ENCODE results near the gene STXBP5L. TPM values are rescaled to one million over a fixed set of nuclear protein-coding genes. Genes with fewer than 3 reads are reported as not detected.

The STXBP5L gene
- total and polyA plus RNA-seq, 7 experiments from 2014 or later, result not detected

GRCh38 chr3:121399820-121400219 is 491.8 kb downstream of the STXBP5L start:
- H3K27ac ChIP-seq (ENCODE audit: low read depth, low read length), result no peak overlapping the region
- Mint-ChIP-seq H3K27me3 (peaks cover 3 to 29% (median 15%) of the 10 kb centered on the region in 5 donors), H3K9me3 (peaks cover 0 to 4% (median 0%) of the 10 kb centered on the region in 11 donors), H3K4me3 (no peak overlapping the region), H3K27ac (no peak overlapping the region), H3K36me3 (peaks cover 0 to 4% (median 0%) of the 10 kb centered on the region in 5 donors), H3K4me1 (no peaks in the 10 kb centered on the region)
- no peaks in the 10 kb centered on the region for H3K36me3 ChIP-seq (ENCODE audit: control insufficient read depth in 2 of 3, insufficient read depth in 3 of 3, low read length in 3 of 3)
- no peak for DNase-seq
- H3K9me3 ChIP-seq (ENCODE audit: control insufficient read depth in 2 of 3, low read length in 3 of 3), result no peaks in the 10 kb centered on the region
- intact Hi-C loops (cut with micrococcal nuclease), result no loop called here
- CTCF ChIA-PET, result no interaction called here
- H3K4me1 ChIP-seq (ENCODE audit: control insufficient read depth in 2 of 2, insufficient read depth in 2 of 2, low read length in 2 of 2), result no peaks in the 10 kb centered on the region
- no peak for ATAC-seq
- no peaks in the 10 kb centered on the region for H3K27me3 ChIP-seq (ENCODE audit: control insufficient read depth in 2 of 2, insufficient read depth in 2 of 2, low read length in 2 of 2)
- POLR2A ChIA-PET, result no interaction called here
- no peak overlapping the region for H3K4me3 ChIP-seq (ENCODE audit: low read length)

GRCh38 chr3:121405631-121406030 is 497.6 kb downstream of the STXBP5L start:
- Mint-ChIP-seq H3K27me3 (peaks cover 0 to 20% (median 7%) of the 10 kb centered on the region in 5 donors), H3K4me3 (no peak overlapping the region), H3K36me3 (no peaks in the 10 kb centered on the region), H3K27ac (no peak overlapping the region), H3K4me1 (no peaks in the 10 kb centered on the region), H3K9me3 (no peaks in the 10 kb centered on the region)
- Histone ChIP-seq H3K27me3 (ENCODE audit: control insufficient read depth in 2 of 2, insufficient read depth in 2 of 2, low read length in 2 of 2) (no peaks in the 10 kb centered on the region), H3K4me3 (ENCODE audit: low read length) (no peak overlapping the region), H3K4me1 (ENCODE audit: control insufficient read depth in 2 of 2, insufficient read depth in 2 of 2, low read length in 2 of 2) (no peaks in the 10 kb centered on the region), H3K36me3 (ENCODE audit: control insufficient read depth in 2 of 3, insufficient read depth in 3 of 3, low read length in 3 of 3) (no peaks in the 10 kb centered on the region), H3K9me3 (ENCODE audit: control insufficient read depth in 2 of 3, low read length in 3 of 3) (no peaks in the 10 kb centered on the region), H3K27ac (ENCODE audit: low read depth, low read length) (no peak overlapping the region)
- intact Hi-C loops (cut with micrococcal nuclease), result no loop called here
- DNase-seq (no peak), ATAC-seq (no peak)
- ChIA-PET POLR2A (no interaction called here), CTCF (no interaction called here)

GRCh38 chr3:121411523-121411922 is 503.5 kb downstream of the STXBP5L start:
- ATAC-seq, result no peak
- Mint-ChIP-seq H3K27me3 (peaks cover 0 to 22% (median 7%) of the 10 kb centered on the region in 5 donors), H3K4me1 (no peaks in the 10 kb centered on the region), H3K27ac (no peak overlapping the region), H3K9me3 (no peaks in the 10 kb centered on the region), H3K36me3 (no peaks in the 10 kb centered on the region), H3K4me3 (no peak overlapping the region)
- intact Hi-C loops (cut with micrococcal nuclease), result loop anchor here in 1 of 2 donors (5.0 kb wide), 1 partner anchor 1616 kb away; the partner anchor contains the start of gene SEMA5B
- Histone ChIP-seq H3K4me1 (ENCODE audit: control insufficient read depth in 2 of 2, insufficient read depth in 2 of 2, low read length in 2 of 2) (no peaks in the 10 kb centered on the region), H3K9me3 (ENCODE audit: control insufficient read depth in 2 of 3, low read length in 3 of 3) (no peaks in the 10 kb centered on the region), H3K27me3 (ENCODE audit: control insufficient read depth in 2 of 2, insufficient read depth in 2 of 2, low read length in 2 of 2) (no peaks in the 10 kb centered on the region), H3K27ac (ENCODE audit: low read depth, low read length) (no peak overlapping the region), H3K36me3 (ENCODE audit: control insufficient read depth in 2 of 3, insufficient read depth in 3 of 3, low read length in 3 of 3) (no peaks in the 10 kb centered on the region), H3K4me3 (ENCODE audit: low read length) (no peak overlapping the region)
- ChIA-PET CTCF (no interaction called here), POLR2A (no interaction called here)
- no peak for DNase-seq

GRCh38 chr3:121414924-121415323 is 506.9 kb downstream of the STXBP5L start:
- Histone ChIP-seq H3K9me3 (ENCODE audit: control insufficient read depth in 2 of 3, low read length in 3 of 3) (no peaks in the 10 kb centered on the region), H3K27me3 (ENCODE audit: control insufficient read depth in 2 of 2, insufficient read depth in 2 of 2, low read length in 2 of 2) (no peaks in the 10 kb centered on the region), H3K4me1 (ENCODE audit: control insufficient read depth in 2 of 2, insufficient read depth in 2 of 2, low read length in 2 of 2) (no peaks in the 10 kb centered on the region), H3K4me3 (ENCODE audit: low read length) (no peak overlapping the region), H3K27ac (ENCODE audit: low read depth, low read length) (no peak overlapping the region), H3K36me3 (ENCODE audit: control insufficient read depth in 2 of 3, insufficient read depth in 3 of 3, low read length in 3 of 3) (no peaks in the 10 kb centered on the region)
- Mint-ChIP-seq H3K9me3 (no peaks in the 10 kb centered on the region), H3K4me1 (no peaks in the 10 kb centered on the region), H3K36me3 (peaks cover 0 to 4% (median 0%) of the 10 kb centered on the region in 5 donors), H3K4me3 (no peak overlapping the region), H3K27me3 (peaks cover 0 to 14% (median 0%) of the 10 kb centered on the region in 5 donors), H3K27ac (no peak overlapping the region)
- no peak for DNase-seq
- POLR2A ChIA-PET, result no interaction called here
- CTCF ChIA-PET, result no interaction called here
- no peak for ATAC-seq
- intact Hi-C loops (cut with micrococcal nuclease), result loop anchor here in 1 of 2 donors (5.0 kb wide), 1 partner anchor 1612 kb away; the partner anchor contains the start of gene SEMA5B

GRCh38 chr3:121418182-121418581 is 510.2 kb downstream of the STXBP5L start:
- POLR2A ChIA-PET, result no interaction called here
- H3K9me3 Mint-ChIP-seq, result no peaks in the 10 kb centered on the region
- no peak for ATAC-seq

GRCh38 chr3:121424549-121424948 is 516.5 kb downstream of the STXBP5L start:
- Histone ChIP-seq H3K27ac (ENCODE audit: low read depth, low read length) (no peak overlapping the region), H3K9me3 (ENCODE audit: control insufficient read depth in 2 of 3, low read length in 3 of 3) (no peaks in the 10 kb centered on the region), H3K36me3 (ENCODE audit: control insufficient read depth in 2 of 3, insufficient read depth in 3 of 3, low read length in 3 of 3) (no peaks in the 10 kb centered on the region), H3K4me1 (ENCODE audit: control insufficient read depth in 2 of 2, insufficient read depth in 2 of 2, low read length in 2 of 2) (no peaks in the 10 kb centered on the region), H3K27me3 (ENCODE audit: control insufficient read depth in 2 of 2, insufficient read depth in 2 of 2, low read length in 2 of 2) (no peaks in the 10 kb centered on the region), H3K4me3 (ENCODE audit: low read length) (no peak overlapping the region)
- Mint-ChIP-seq H3K4me1 (peaks cover 0 to 6% (median 0%) of the 10 kb centered on the region in 7 donors), H3K27ac (no peak overlapping the region), H3K9me3 (no peaks in the 10 kb centered on the region), H3K27me3 (no peaks in the 10 kb centered on the region), H3K4me3 (no peak overlapping the region), H3K36me3 (peaks cover 0 to 28% (median 0%) of the 10 kb centered on the region in 5 donors)
- ChIA-PET POLR2A (no interaction called here), CTCF (no interaction called here)
- DNase-seq, result no peak
- no peak for ATAC-seq
- intact Hi-C loops (cut with micrococcal nuclease), result no loop called here

More at GRCh38 chr3:121418182-121418581, 510.2 kb downstream of the STXBP5L start:
- Mint-ChIP-seq H3K27me3 (peaks cover 0 to 6% (median 0%) of the 10 kb centered on the region in 5 donors), H3K27ac (no peak overlapping the region), H3K36me3 (peaks cover 0 to 7% (median 0%) of the 10 kb centered on the region in 5 donors), H3K4me3 (no peak overlapping the region), H3K4me1 (no peaks in the 10 kb centered on the region)
- Histone ChIP-seq H3K36me3 (ENCODE audit: control insufficient read depth in 2 of 3, insufficient read depth in 3 of 3, low read length in 3 of 3) (no peaks in the 10 kb centered on the region), H3K9me3 (ENCODE audit: control insufficient read depth in 2 of 3, low read length in 3 of 3) (no peaks in the 10 kb centered on the region), H3K27me3 (ENCODE audit: control insufficient read depth in 2 of 2, insufficient read depth in 2 of 2, low read length in 2 of 2) (no peaks in the 10 kb centered on the region), H3K4me1 (ENCODE audit: control insufficient read depth in 2 of 2, insufficient read depth in 2 of 2, low read length in 2 of 2) (no peaks in the 10 kb centered on the region), H3K4me3 (ENCODE audit: low read length) (no peak overlapping the region), H3K27ac (ENCODE audit: low read depth, low read length) (no peak overlapping the region)
- no peak for DNase-seq
- intact Hi-C loops (cut with micrococcal nuclease), result no loop called here
- CTCF ChIA-PET, result no interaction called here

- intact Hi-C loops (cut with micrococcal nuclease), result loop anchor here (5.0 to 10.0 kb wide), 7 partner anchors 224 to 1336 kb away; partner anchors contain the start of genes EAF2 (in 1 of the 2), GOLGB1 (in 1 of the 2), GSK3B (in 1 of the 2) and IQCB1 (in 1 of the 2)
- peak overlapping the region in 2 of 9 donors; percentile 26 to 52 for H3K27ac Mint-ChIP-seq
Observed at GRCh38 chr3:121430664-121431215, 522.7 kb downstream of the STXBP5L start.

More at GRCh38 chr3:121430664-121431215, 522.7 kb downstream of the STXBP5L start:
- ChIA-PET CTCF (no interaction called here), POLR2A (interaction anchor here (1.0 kb wide), 1 partner anchor 230 kb away, joined by 3 read pairs; the partner anchor contains the start of gene HCLS1)
- DNase-seq, result no peak
- ATAC-seq, result no peak
- no peaks in the 10 kb centered on the region for H3K27me3 Mint-ChIP-seq
- Histone ChIP-seq H3K36me3 (ENCODE audit: control insufficient read depth in 2 of 3, insufficient read depth in 3 of 3, low read length in 3 of 3) (no peaks in the 10 kb centered on the region), H3K4me1 (ENCODE audit: control insufficient read depth in 2 of 2, insufficient read depth in 2 of 2, low read length in 2 of 2) (peaks cover 0 to 9% of the 10 kb centered on the region in 2 donors), H3K27me3 (ENCODE audit: control insufficient read depth in 2 of 2, insufficient read depth in 2 of 2, low read length in 2 of 2) (no peaks in the 10 kb centered on the region), H3K4me3 (ENCODE audit: low read length) (no peak overlapping the region), H3K9me3 (ENCODE audit: control insufficient read depth in 2 of 3, low read length in 3 of 3) (no peaks in the 10 kb centered on the region), H3K27ac (ENCODE audit: low read depth, low read length) (no peak overlapping the region)
- H3K9me3 Mint-ChIP-seq, result no peaks in the 10 kb centered on the region
- H3K36me3 Mint-ChIP-seq, result peaks cover 0 to 39% (median 0%) of the 10 kb centered on the region in 5 donors
- H3K4me1 Mint-ChIP-seq, result peaks cover 6 to 31% (median 24%) of the 10 kb centered on the region in 7 donors
- no peak overlapping the region for H3K4me3 Mint-ChIP-seq

Data from naive thymus-derived CD4-positive, alpha-beta T cell (primary cell).